Measurements from ENCODE around the gene TMED1. TPM values are rescaled to one million over a fixed set of nuclear protein-coding genes. Genes with fewer than 3 reads are reported as not detected.

TMED1 gene
- total and polyA plus RNA-seq, 4 donors = 25.8 to 49.8 (median 33.9) TPM

DNA sequence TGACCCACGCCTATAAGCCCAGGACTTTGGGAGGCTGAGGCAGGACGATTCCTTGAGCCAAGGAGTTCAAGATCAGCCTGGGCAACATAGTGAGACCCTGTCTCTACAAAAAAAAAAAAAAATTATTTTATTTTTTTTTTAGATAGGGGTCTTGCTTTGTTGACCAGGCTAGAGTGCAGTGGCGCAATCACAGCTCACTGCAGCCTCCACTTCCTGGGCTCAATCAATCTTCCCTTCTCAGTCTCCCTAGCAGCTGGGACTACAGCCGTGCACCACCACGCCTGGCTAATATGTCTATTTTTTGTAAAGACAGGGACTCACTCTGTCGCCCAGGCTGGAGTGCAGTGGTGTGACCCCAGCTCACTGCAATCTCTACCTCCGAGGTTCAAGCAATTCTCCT is 16.9 kb upstream of the TMED1 start:
- no peak for DNase-seq
- 70 to 85% methylated on average over 7 of the region's 7 CpGs for WGBS, 2 donors
- no peak for ATAC-seq (ENCODE audit: insufficient read depth, low FRiP score)
- Histone ChIP-seq H3K36me3 (ENCODE audit: control insufficient read depth in 4 of 4, insufficient read depth in 4 of 4, low read length in 4 of 4) (no peaks in the 10 kb centered on the region), H3K9me3 (ENCODE audit: control insufficient read depth in 4 of 4, insufficient read depth in 3 of 4, low read length in 3 of 4) (no peaks in the 10 kb centered on the region), H3K27ac (ENCODE audit: low read depth in 1 of 2, low read length in 1 of 2) (no peak overlapping the region), H3K27me3 (ENCODE audit: control insufficient read depth in 3 of 3, insufficient read depth in 3 of 3, low read length in 2 of 3) (no peaks in the 10 kb centered on the region), H3K9ac (ENCODE audit: insufficient read depth in 1 of 2, low read length in 2 of 2) (no peak overlapping the region), H3K4me3 (no peak overlapping the region), H3K4me1 (ENCODE audit: control insufficient read depth in 5 of 5, insufficient read depth in 5 of 5, low read length in 5 of 5) (peaks cover 0 to 7% (median 0%) of the 10 kb centered on the region in 5 donors)
- TF ChIP-seq, protein P1, sequence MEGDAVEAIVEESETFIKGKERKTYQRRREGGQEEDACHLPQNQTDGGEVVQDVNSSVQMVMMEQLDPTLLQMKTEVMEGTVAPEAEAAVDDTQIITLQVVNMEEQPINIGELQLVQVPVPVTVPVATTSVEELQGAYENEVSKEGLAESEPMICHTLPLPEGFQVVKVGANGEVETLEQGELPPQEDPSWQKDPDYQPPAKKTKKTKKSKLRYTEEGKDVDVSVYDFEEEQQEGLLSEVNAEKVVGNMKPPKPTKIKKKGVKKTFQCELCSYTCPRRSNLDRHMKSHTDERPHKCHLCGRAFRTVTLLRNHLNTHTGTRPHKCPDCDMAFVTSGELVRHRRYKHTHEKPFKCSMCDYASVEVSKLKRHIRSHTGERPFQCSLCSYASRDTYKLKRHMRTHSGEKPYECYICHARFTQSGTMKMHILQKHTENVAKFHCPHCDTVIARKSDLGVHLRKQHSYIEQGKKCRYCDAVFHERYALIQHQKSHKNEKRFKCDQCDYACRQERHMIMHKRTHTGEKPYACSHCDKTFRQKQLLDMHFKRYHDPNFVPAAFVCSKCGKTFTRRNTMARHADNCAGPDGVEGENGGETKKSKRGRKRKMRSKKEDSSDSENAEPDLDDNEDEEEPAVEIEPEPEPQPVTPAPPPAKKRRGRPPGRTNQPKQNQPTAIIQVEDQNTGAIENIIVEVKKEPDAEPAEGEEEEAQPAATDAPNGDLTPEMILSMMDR (IDR thresholded peaks at IDR 0.05; ENCODE audit: control extremely low read depth, extremely low read depth) = no peak

DNA sequence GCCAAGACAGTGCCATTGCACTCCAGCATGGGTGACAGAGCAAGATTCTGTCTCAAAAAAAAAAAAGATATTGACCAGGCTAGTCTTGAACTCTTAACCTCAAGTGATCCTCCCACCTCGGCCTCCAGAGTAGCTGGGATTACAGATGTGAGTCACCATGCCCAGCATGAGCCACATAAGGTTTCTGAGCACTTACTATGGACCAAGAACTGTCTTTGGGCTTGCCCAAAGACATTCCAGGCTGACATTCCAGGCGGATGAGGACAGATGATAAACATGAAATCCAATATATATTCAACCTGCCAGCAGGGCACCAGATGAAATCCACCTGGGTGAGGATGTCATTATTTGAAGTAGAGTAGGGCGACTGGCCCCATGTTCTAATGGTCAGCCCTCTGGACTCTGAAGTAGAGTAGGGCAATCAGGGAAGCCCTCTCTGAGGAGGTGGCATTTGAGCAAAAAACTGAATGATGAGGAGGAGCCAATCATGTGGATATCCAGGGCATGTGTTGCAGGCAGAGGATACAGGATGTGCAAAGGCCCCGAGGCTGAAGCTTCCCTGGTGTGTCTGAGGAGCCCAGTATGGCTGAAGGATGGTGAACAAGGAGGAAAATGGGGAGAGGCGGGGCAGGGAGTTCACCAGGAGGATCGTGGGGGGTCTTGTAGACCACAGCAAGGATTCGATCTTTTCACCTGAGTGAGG is 16.2 kb upstream of the TMED1 start:
- ATAC-seq (ENCODE audit: insufficient read depth, low FRiP score) (no peak), DNase-seq (no peak)
- TF ChIP-seq, protein P1 (IDR thresholded peaks at IDR 0.05; ENCODE audit: control extremely low read depth, extremely low read depth) = no peak
- 83 to 87% methylated on average over 7 of the region's 7 CpGs for WGBS, 2 donors
- H3K27me3 ChIP-seq (ENCODE audit: control insufficient read depth in 3 of 3, insufficient read depth in 3 of 3, low read length in 2 of 3) = no peaks in the 10 kb centered on the region
- no peak overlapping the region for H3K4me3 ChIP-seq
- no peak overlapping the region for H3K27ac ChIP-seq (ENCODE audit: low read depth in 1 of 2, low read length in 1 of 2)
- no peaks in the 10 kb centered on the region for H3K36me3 ChIP-seq (ENCODE audit: control insufficient read depth in 4 of 4, insufficient read depth in 4 of 4, low read length in 4 of 4)
- no peaks in the 10 kb centered on the region for H3K9me3 ChIP-seq (ENCODE audit: control insufficient read depth in 4 of 4, insufficient read depth in 3 of 4, low read length in 3 of 4)
- H3K9ac ChIP-seq (ENCODE audit: insufficient read depth in 1 of 2, low read length in 2 of 2) = no peak overlapping the region
- H3K4me1 ChIP-seq (ENCODE audit: control insufficient read depth in 5 of 5, insufficient read depth in 5 of 5, low read length in 5 of 5) = peaks cover 0 to 8% (median 0%) of the 10 kb centered on the region in 5 donors

DNA sequence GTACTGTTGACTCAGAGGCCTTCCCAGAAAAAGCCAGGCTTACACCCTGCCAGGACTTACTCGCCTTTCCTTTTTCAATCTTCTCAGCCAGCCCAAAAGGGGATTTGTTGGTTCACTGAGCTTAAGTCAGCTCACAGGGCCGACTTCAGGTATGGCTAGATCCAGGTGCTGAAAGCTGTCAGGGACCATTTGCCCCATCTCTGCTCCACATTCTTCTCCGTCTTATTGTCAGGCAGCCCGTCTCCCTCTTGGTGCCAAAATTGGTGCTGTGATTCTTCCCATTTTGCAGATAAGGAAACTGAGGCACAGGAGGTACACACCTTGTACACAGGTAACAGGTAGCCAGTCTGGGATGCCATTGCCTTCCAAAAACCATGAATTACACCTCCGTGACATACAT is 14.6 kb upstream of the TMED1 start:
- Histone ChIP-seq H3K27me3 (ENCODE audit: control insufficient read depth in 3 of 3, insufficient read depth in 3 of 3, low read length in 2 of 3) (no peaks in the 10 kb centered on the region), H3K4me1 (ENCODE audit: control insufficient read depth in 5 of 5, insufficient read depth in 5 of 5, low read length in 5 of 5) (peaks cover 0 to 8% (median 0%) of the 10 kb centered on the region in 5 donors), H3K9ac (ENCODE audit: insufficient read depth in 1 of 2, low read length in 2 of 2) (no peak overlapping the region), H3K36me3 (ENCODE audit: control insufficient read depth in 4 of 4, insufficient read depth in 4 of 4, low read length in 4 of 4) (no peaks in the 10 kb centered on the region), H3K4me3 (no peak overlapping the region), H3K9me3 (ENCODE audit: control insufficient read depth in 4 of 4, insufficient read depth in 3 of 4, low read length in 3 of 4) (peaks cover 0 to 4% (median 0%) of the 10 kb centered on the region in 4 donors), H3K27ac (ENCODE audit: low read depth in 1 of 2, low read length in 1 of 2) (no peak overlapping the region)
- WGBS, 2 donors = 88 to 93% methylated on average over 5 of the region's 5 CpGs
- TF ChIP-seq, protein P1 (IDR thresholded peaks at IDR 0.05; ENCODE audit: control extremely low read depth, extremely low read depth) = no peak
- DNase-seq = no peak
- ATAC-seq (ENCODE audit: insufficient read depth, low FRiP score) = no peak

Measured in lung (tissue), 12 donors.